ENCODE results near the gene SYCP1. TPM values are rescaled to one million over a fixed set of nuclear protein-coding genes. Genes with fewer than 3 reads are reported as not detected.
"Not testable (repeated sequence)": the region's sequence is repeated elsewhere in the genome, so short reads cannot be mapped to it uniquely, and the experiment has no call there.

Gene SYCP1
- total and polyA plus RNA-seq, 2 donors from 2014 or later, result not detected

DNA sequence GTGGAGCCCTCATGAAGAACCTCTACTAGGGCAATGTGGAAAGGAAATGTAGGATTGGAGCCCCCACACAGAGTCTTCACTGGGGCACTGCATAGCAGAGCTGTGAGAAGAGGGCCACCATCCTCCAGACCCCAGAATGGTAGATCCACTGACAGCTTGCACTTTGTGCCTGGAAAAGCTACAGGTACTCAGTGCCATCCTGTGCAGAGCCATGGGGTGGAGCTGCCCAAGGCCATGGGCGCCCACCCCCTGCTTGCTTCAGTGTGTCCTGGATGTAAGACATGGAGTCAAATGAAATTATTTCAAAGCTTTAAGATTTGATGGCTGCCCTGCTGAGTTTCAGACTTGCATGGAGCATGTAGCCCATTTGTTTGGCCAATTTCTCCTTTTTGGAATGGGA lies 157.8 kb downstream of the SYCP1 start:
- TF ChIP-seq, protein P1, sequence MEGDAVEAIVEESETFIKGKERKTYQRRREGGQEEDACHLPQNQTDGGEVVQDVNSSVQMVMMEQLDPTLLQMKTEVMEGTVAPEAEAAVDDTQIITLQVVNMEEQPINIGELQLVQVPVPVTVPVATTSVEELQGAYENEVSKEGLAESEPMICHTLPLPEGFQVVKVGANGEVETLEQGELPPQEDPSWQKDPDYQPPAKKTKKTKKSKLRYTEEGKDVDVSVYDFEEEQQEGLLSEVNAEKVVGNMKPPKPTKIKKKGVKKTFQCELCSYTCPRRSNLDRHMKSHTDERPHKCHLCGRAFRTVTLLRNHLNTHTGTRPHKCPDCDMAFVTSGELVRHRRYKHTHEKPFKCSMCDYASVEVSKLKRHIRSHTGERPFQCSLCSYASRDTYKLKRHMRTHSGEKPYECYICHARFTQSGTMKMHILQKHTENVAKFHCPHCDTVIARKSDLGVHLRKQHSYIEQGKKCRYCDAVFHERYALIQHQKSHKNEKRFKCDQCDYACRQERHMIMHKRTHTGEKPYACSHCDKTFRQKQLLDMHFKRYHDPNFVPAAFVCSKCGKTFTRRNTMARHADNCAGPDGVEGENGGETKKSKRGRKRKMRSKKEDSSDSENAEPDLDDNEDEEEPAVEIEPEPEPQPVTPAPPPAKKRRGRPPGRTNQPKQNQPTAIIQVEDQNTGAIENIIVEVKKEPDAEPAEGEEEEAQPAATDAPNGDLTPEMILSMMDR (IDR thresholded peaks at IDR 0.05; ENCODE audit: borderline replicate concordance, extremely low read depth, insufficient read depth), result no peak
- no peaks in the 10 kb centered on the region for H3K36me3 ChIP-seq (ENCODE audit: control insufficient read depth in 2 of 3, insufficient read depth in 3 of 3, low read length in 3 of 3)
- no peak overlapping the region for H3K27ac ChIP-seq (ENCODE audit: low read depth in 2 of 2, low read length in 2 of 2)
- H3K9me3 ChIP-seq (ENCODE audit: control insufficient read depth in 2 of 3, insufficient read depth in 1 of 3, low read length in 3 of 3), result no peaks in the 10 kb centered on the region
- H3K4me1 ChIP-seq (ENCODE audit: control insufficient read depth in 2 of 3, insufficient read depth in 2 of 3, low read depth in 1 of 3, low read length in 3 of 3), result no peaks in the 10 kb centered on the region
- H3K9ac ChIP-seq (ENCODE audit: low read length in 3 of 3), result no peak overlapping the region
- H3K27me3 ChIP-seq (ENCODE audit: control insufficient read depth, insufficient read depth, low read length), result no peaks in the 10 kb centered on the region
- intact Hi-C loops (cut with DNase I), result no loop called here
- DNase-seq (peak in 1 of 5 donors; percentile 54), FAIRE-seq (no peak)
- no peak overlapping the region for H3K4me3 ChIP-seq (ENCODE audit: low read length in 3 of 3)

DNA sequence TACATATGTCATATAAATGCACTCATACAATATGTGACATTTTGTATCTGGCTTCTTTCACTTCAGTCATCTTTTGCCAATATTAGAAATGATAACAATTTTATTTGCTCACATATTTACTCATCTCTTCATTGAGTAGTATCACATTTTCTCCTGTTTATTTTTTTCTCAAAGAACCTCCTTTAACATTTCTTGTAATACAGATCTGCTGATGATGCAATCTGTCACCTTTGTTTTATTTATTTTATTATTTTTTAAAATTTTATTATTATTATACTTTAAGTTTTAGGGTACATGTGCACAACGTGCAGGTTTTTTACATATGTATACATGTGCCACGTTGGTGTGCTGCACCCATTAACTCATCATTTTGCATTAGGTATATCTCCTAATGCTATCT lies 159.1 kb downstream of the SYCP1 start:
- TF ChIP-seq, protein P1 (IDR thresholded peaks at IDR 0.05; ENCODE audit: borderline replicate concordance, extremely low read depth, insufficient read depth), result no peak
- Histone ChIP-seq H3K4me3 (ENCODE audit: low read length in 3 of 3) (no peak overlapping the region), H3K27me3 (ENCODE audit: control insufficient read depth, insufficient read depth, low read length) (no peaks in the 10 kb centered on the region), H3K36me3 (ENCODE audit: control insufficient read depth in 2 of 3, insufficient read depth in 3 of 3, low read length in 3 of 3) (no peaks in the 10 kb centered on the region), H3K9me3 (ENCODE audit: control insufficient read depth in 2 of 3, insufficient read depth in 1 of 3, low read length in 3 of 3) (no peaks in the 10 kb centered on the region), H3K27ac (ENCODE audit: low read depth in 2 of 2, low read length in 2 of 2) (no peak overlapping the region), H3K9ac (ENCODE audit: low read length in 3 of 3) (no peak overlapping the region), H3K4me1 (ENCODE audit: control insufficient read depth in 2 of 3, insufficient read depth in 2 of 3, low read depth in 1 of 3, low read length in 3 of 3) (no peaks in the 10 kb centered on the region)
- FAIRE-seq (no peak), DNase-seq (no peak)
- intact Hi-C loops (cut with DNase I), result no loop called here

DNA sequence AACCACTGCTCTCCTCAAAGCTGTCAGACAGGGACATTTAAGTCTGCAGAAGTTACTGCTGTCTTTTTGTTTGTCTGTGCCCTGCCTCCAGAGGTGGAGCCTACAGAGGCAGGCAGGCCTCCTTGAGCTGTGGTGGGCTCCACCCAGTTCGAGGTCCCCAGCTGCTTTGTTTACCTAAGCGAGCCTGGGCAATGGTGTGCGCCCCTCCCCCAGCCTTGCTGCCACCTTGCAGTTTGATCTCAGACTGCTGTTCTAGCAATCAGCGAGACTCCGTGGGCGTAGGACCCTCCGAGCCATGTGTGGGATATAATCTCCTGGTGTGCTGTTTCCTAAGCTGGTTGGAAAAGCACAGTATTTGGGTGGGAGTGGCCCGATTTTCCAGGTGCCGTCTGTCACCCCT lies 164.9 kb downstream of the SYCP1 start:
- H3K27ac ChIP-seq (ENCODE audit: low read depth in 2 of 2, low read length in 2 of 2); FAIRE-seq; H3K4me3 ChIP-seq (ENCODE audit: low read length in 3 of 3); H3K27me3 ChIP-seq (ENCODE audit: control insufficient read depth, insufficient read depth, low read length); intact Hi-C loops (cut with DNase I); H3K9me3 ChIP-seq (ENCODE audit: control insufficient read depth in 2 of 3, insufficient read depth in 1 of 3, low read length in 3 of 3); H3K9ac ChIP-seq (ENCODE audit: low read length in 3 of 3); H3K36me3 ChIP-seq (ENCODE audit: control insufficient read depth in 2 of 3, insufficient read depth in 3 of 3, low read length in 3 of 3); DNase-seq; H3K4me1 ChIP-seq (ENCODE audit: control insufficient read depth in 2 of 3, insufficient read depth in 2 of 3, low read depth in 1 of 3, low read length in 3 of 3): not testable (repeated sequence)

DNA sequence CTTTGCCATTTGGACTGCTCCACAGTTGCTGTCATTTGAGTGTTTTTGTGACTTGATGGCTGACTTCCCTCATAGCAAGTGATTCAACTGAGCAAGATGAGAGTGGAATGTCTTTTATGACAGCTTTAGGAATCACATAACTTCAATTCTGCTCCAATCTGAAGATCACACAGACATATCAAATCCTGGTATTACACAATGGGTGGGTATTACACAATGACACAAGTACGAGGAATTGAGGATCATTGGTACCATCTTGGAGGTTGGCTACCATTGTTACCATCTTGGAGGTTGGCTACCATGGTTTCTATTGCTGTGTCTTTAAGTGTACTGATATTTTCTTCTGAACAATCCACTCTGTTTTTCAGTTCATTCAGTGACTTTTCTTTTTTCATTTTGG lies 166.5 kb downstream of the SYCP1 start:
- TF ChIP-seq, protein P1 (IDR thresholded peaks at IDR 0.05; ENCODE audit: borderline replicate concordance, extremely low read depth, insufficient read depth), result no peak
- no peak overlapping the region for H3K27ac ChIP-seq (ENCODE audit: low read depth in 2 of 2, low read length in 2 of 2)
- intact Hi-C loops (cut with DNase I), result no loop called here
- H3K27me3 ChIP-seq (ENCODE audit: control insufficient read depth, insufficient read depth, low read length), result no peaks in the 10 kb centered on the region
- no peaks in the 10 kb centered on the region for H3K4me1 ChIP-seq (ENCODE audit: control insufficient read depth in 2 of 3, insufficient read depth in 2 of 3, low read depth in 1 of 3, low read length in 3 of 3)
- no peak overlapping the region for H3K4me3 ChIP-seq (ENCODE audit: low read length in 3 of 3)
- no peaks in the 10 kb centered on the region for H3K36me3 ChIP-seq (ENCODE audit: control insufficient read depth in 2 of 3, insufficient read depth in 3 of 3, low read length in 3 of 3)
- FAIRE-seq (no peak), DNase-seq (no peak)
- H3K9me3 ChIP-seq (ENCODE audit: control insufficient read depth in 2 of 3, insufficient read depth in 1 of 3, low read length in 3 of 3), result no peaks in the 10 kb centered on the region
- no peak overlapping the region for H3K9ac ChIP-seq (ENCODE audit: low read length in 3 of 3)

Data from kidney (tissue), 14 donors.